GM23338 (cell line): ENCODE data around the gene CDC25C. TPM values are rescaled to one million over a fixed set of nuclear protein-coding genes. Genes with fewer than 3 reads are reported as not detected.

ENCODE experiments used
- ATAC-seq: fragments of 200-7000 bp; cut with Tn5 transposase; 3 replicates; pipeline ENCODE4 v1.9.1; 2020
- DNase-seq: peaks from one replicate; pipeline ENCODE4 v3.0.0-alpha.2; 2015; ENCODE audit warnings: low spot score
- H2AFZ ChIP-seq: fragments of 200-600 bp; sonication (generic); 2 replicates; pipeline ENCODE4 v1.8.0; 2016; ENCODE audit warnings: antibody characterized with exemption, mild to moderate bottlenecking, moderate library complexity
- H3F3A ChIP-seq: fragments of 200-600 bp; sonication (generic); replicated peaks from 2 replicates; pipeline ENCODE4 v1.8.0; 2017; ENCODE audit warnings: antibody characterized with exemption, mixed run types, low read depth
- H3K27ac ChIP-seq: fragments of 200-600 bp; sonication (generic); 2 replicates; pipeline ENCODE4 v1.6.1; 2016; ENCODE audit warnings: low read depth
- H3K27me3 ChIP-seq: fragments of 200-600 bp; sonication (generic); 2 replicates; pipeline ENCODE4 v1.8.0; 2016; ENCODE audit warnings: mild to moderate bottlenecking, mixed run types, moderate library complexity; ENCODE audit not compliant: insufficient read depth
- H3K36me3 ChIP-seq: fragments of 200-600 bp; sonication (generic); 2 replicates; pipeline ENCODE4 v1.8.0; 2016; ENCODE audit warnings: mild to moderate bottlenecking; ENCODE audit not compliant: insufficient read depth
- H3K4me1 ChIP-seq: fragments of 200-600 bp; sonication (generic); 2 replicates; pipeline ENCODE4 v1.8.0; 2016; ENCODE audit warnings: mild to moderate bottlenecking, moderate library complexity; ENCODE audit not compliant: insufficient read depth
- H3K4me2 ChIP-seq: fragments of 200-600 bp; sonication (generic); 2 replicates; pipeline ENCODE4 v1.7.1; 2017; ENCODE audit warnings: mixed run types
- H3K4me3 ChIP-seq: fragments of 200-600 bp; sonication (generic); 2 replicates; pipeline ENCODE4 v1.6.1; 2016; ENCODE audit warnings: mixed run types
- H3K79me2 ChIP-seq: fragments of 200-600 bp; sonication (generic); replicated peaks from 2 replicates; pipeline ENCODE4 v1.8.0; 2017; ENCODE audit warnings: mild to moderate bottlenecking; ENCODE audit not compliant: insufficient read depth
- H3K9me2 ChIP-seq: fragments of 200-600 bp; sonication (generic); 2 replicates; pipeline ENCODE4 v1.8.0; 2017; ENCODE audit not compliant: insufficient read depth
- H4K20me1 ChIP-seq: fragments of 200-600 bp; sonication (generic); replicated peaks from 2 replicates; pipeline ENCODE4 v1.8.0; 2017; ENCODE audit warnings: mild to moderate bottlenecking; ENCODE audit not compliant: insufficient read depth
- H3K27ac Mint-ChIP-seq: 2 replicates; pipeline ENCODE4 v1.8.0; 2020; ENCODE audit warnings: inconsistent platforms, mild to moderate bottlenecking, moderate library complexity, mixed read lengths
- H3K27me3 Mint-ChIP-seq: 3 replicates; pipeline ENCODE4 v1.8.0; 2022; ENCODE audit warnings: low read depth, mild to moderate bottlenecking, moderate library complexity, mixed read lengths, inconsistent platforms; ENCODE audit not compliant: insufficient read depth, poor library complexity
- H3K36me3 Mint-ChIP-seq: 3 replicates; pipeline ENCODE4 v1.8.0; 2021; ENCODE audit warnings: low read depth, mild to moderate bottlenecking, inconsistent platforms, moderate library complexity, mixed read lengths
- H3K4me1 Mint-ChIP-seq: 3 replicates; pipeline ENCODE4 v1.8.0; 2020; ENCODE audit warnings: mild to moderate bottlenecking, inconsistent platforms, mixed read lengths
- H3K4me3 Mint-ChIP-seq: 3 replicates; pipeline ENCODE4 v1.8.0; 2021; ENCODE audit warnings: moderate library complexity, mild to moderate bottlenecking, inconsistent platforms, mixed read lengths
- H3K9me3 Mint-ChIP-seq: 3 replicates; pipeline ENCODE4 v1.8.0; 2020; ENCODE audit warnings: moderate library complexity, mild to moderate bottlenecking, inconsistent platforms, mixed read lengths
- CREB1 ChIP-seq: fragments of 250-450 bp; sonication (Bioruptor Pico); IDR thresholded peaks from 2 replicates; pipeline ENCODE4 v1.5.0; 2020; ENCODE audit warnings: low read depth, mild to moderate bottlenecking, moderate library complexity
- EZH2phosphoT487 ChIP-seq: fragments of 200-600 bp; sonication (generic); IDR thresholded peaks from one replicate; pipeline ENCODE4 v1.8.1; 2018; ENCODE audit warnings: antibody characterized with exemption; ENCODE audit not compliant: unreplicated experiment
- NANOG ChIP-seq: IDR thresholded peaks from 2 replicates; pipeline ENCODE4 v1.6.1; 2016; ENCODE audit warnings: antibody characterized with exemption, borderline replicate concordance
- POLR2AphosphoS5 ChIP-seq: IDR thresholded peaks from 2 replicates; pipeline ENCODE4 v1.6.1; 2016; ENCODE audit warnings: antibody characterized with exemption, low read depth
- STAT1 ChIP-seq: IDR thresholded peaks from one replicate; pipeline ENCODE4 v1.6.1; 2016; ENCODE audit warnings: antibody characterized with exemption; ENCODE audit not compliant: unreplicated experiment
- ZNF114 ChIP-seq: fragments of 250-450 bp; sonication (Bioruptor Pico); IDR thresholded peaks from 2 replicates; pipeline ENCODE4 v1.5.0; 2020; ENCODE audit warnings: mild to moderate bottlenecking, moderate library complexity
- polyA plus RNA-seq: library from polyadenylated mRNA; unstranded; fragments of >200 nt; fragmentation: Nextera tagmentation; extraction: Ambion mirVana; gene quantifications from 2 replicates; pipeline ENCODE4 v1.2.1, GENCODE V29; 2016
- total RNA-seq: library from RNA; depleted of rRNA; stranded (reverse); fragments of >200 nt; shearing (Covaris generic); gene quantifications from 2 replicates; pipeline ENCODE4 v1.2.3, GENCODE V29; 2014
- TF ChIP-seq, protein P1 (sequence below): IDR thresholded peaks from one replicate; pipeline ENCODE4 v1.6.1; 2018; ENCODE audit warnings: antibody characterized with exemption; ENCODE audit not compliant: unreplicated experiment
- TF ChIP-seq, protein P2 (sequence below): fragments of 250-450 bp; sonication (Bioruptor Pico); IDR thresholded peaks from 2 replicates; pipeline ENCODE4 v1.5.0; 2020; ENCODE audit warnings: mild to moderate bottlenecking, moderate library complexity

CDC25C gene
- total and polyA plus RNA-seq, 2 experiments from 2014 or later, result 20.9 to 25.6 TPM

DNA sequence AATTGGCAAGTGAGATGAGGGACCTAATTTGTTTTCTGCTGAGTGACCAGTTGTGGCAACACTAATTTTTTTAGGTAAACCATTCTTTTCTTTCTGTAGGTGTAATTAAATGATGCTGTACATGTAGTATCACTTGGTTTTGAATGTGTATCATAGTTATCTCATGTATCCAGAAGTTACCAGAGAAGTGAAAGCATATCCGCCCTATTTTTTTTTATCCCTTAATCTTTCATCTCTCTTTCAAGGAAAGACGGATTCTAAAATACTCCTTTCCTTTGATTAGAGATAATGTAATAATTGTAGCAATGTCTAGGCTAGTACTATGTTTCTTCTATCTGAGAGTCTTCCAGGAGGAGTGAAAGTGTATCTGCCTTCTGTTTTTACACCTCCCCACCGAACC, 28.0 kb upstream of the CDC25C start:
- H3K27me3 Mint-ChIP-seq, result peaks cover 4% of the 10 kb centered on the region
- no peaks in the 10 kb centered on the region; the same call in 2 of the 3 replicates for H3K36me3 Mint-ChIP-seq
- H3K4me3 ChIP-seq, result no peak overlapping the region
- H4K20me1 ChIP-seq, result peaks cover 38% of the 10 kb centered on the region
- no peaks in the 10 kb centered on the region for H3K9me3 Mint-ChIP-seq
- no peak for DNase-seq
- no peak overlapping the region for H2AFZ ChIP-seq
- TF ChIP-seq NANOG, result no peak
- TF ChIP-seq CREB1 (CRISPR knock-in tag), result no peak
- TF ChIP-seq, protein P1, sequence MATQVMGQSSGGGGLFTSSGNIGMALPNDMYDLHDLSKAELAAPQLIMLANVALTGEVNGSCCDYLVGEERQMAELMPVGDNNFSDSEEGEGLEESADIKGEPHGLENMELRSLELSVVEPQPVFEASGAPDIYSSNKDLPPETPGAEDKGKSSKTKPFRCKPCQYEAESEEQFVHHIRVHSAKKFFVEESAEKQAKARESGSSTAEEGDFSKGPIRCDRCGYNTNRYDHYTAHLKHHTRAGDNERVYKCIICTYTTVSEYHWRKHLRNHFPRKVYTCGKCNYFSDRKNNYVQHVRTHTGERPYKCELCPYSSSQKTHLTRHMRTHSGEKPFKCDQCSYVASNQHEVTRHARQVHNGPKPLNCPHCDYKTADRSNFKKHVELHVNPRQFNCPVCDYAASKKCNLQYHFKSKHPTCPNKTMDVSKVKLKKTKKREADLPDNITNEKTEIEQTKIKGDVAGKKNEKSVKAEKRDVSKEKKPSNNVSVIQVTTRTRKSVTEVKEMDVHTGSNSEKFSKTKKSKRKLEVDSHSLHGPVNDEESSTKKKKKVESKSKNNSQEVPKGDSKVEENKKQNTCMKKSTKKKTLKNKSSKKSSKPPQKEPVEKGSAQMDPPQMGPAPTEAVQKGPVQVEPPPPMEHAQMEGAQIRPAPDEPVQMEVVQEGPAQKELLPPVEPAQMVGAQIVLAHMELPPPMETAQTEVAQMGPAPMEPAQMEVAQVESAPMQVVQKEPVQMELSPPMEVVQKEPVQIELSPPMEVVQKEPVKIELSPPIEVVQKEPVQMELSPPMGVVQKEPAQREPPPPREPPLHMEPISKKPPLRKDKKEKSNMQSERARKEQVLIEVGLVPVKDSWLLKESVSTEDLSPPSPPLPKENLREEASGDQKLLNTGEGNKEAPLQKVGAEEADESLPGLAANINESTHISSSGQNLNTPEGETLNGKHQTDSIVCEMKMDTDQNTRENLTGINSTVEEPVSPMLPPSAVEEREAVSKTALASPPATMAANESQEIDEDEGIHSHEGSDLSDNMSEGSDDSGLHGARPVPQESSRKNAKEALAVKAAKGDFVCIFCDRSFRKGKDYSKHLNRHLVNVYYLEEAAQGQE, result no peak
- TF ChIP-seq, protein P2, sequence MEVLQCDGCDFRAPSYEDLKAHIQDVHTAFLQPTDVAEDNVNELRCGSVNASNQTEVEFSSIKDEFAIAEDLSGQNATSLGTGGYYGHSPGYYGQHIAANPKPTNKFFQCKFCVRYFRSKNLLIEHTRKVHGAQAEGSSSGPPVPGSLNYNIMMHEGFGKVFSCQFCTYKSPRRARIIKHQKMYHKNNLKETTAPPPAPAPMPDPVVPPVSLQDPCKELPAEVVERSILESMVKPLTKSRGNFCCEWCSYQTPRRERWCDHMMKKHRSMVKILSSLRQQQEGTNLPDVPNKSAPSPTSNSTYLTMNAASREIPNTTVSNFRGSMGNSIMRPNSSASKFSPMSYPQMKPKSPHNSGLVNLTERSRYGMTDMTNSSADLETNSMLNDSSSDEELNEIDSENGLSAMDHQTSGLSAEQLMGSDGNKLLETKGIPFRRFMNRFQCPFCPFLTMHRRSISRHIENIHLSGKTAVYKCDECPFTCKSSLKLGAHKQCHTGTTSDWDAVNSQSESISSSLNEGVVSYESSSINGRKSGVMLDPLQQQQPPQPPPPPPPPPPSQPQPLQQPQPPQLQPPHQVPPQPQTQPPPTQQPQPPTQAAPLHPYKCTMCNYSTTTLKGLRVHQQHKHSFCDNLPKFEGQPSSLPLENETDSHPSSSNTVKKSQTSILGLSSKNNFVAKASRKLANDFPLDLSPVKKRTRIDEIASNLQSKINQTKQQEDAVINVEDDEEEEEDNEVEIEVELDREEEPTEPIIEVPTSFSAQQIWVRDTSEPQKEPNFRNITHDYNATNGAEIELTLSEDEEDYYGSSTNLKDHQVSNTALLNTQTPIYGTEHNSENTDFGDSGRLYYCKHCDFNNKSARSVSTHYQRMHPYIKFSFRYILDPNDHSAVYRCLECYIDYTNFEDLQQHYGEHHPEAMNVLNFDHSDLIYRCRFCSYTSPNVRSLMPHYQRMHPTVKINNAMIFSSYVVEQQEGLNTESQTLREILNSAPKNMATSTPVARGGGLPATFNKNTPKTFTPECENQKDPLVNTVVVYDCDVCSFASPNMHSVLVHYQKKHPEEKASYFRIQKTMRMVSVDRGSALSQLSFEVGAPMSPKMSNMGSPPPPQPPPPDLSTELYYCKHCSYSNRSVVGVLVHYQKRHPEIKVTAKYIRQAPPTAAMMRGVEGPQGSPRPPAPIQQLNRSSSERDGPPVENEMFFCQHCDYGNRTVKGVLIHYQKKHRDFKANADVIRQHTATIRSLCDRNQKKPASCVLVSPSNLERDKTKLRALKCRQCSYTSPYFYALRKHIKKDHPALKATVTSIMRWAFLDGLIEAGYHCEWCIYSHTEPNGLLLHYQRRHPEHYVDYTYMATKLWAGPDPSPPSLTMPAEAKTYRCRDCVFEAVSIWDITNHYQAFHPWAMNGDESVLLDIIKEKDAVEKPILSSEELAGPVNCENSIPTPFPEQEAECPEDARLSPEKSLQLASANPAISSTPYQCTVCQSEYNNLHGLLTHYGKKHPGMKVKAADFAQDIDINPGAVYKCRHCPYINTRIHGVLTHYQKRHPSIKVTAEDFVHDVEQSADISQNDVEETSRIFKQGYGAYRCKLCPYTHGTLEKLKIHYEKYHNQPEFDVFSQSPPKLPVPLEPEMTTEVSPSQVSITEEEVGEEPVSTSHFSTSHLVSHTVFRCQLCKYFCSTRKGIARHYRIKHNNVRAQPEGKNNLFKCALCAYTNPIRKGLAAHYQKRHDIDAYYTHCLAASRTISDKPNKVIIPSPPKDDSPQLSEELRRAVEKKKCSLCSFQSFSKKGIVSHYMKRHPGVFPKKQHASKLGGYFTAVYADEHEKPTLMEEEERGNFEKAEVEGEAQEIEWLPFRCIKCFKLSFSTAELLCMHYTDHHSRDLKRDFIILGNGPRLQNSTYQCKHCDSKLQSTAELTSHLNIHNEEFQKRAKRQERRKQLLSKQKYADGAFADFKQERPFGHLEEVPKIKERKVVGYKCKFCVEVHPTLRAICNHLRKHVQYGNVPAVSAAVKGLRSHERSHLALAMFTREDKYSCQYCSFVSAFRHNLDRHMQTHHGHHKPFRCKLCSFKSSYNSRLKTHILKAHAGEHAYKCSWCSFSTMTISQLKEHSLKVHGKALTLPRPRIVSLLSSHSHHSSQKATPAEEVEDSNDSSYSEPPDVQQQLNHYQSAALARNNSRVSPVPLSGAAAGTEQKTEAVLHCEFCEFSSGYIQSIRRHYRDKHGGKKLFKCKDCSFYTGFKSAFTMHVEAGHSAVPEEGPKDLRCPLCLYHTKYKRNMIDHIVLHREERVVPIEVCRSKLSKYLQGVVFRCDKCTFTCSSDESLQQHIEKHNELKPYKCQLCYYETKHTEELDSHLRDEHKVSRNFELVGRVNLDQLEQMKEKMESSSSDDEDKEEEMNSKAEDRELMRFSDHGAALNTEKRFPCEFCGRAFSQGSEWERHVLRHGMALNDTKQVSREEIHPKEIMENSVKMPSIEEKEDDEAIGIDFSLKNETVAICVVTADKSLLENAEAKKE (CRISPR knock-in tag), result no peak
- TF ChIP-seq EZH2phosphoT487, result no peak
- TF ChIP-seq STAT1, result no peak
- no peak for TF ChIP-seq POLR2AphosphoS5
- TF ChIP-seq ZNF114 (CRISPR knock-in tag), result no peak
- peaks cover 98% of the 10 kb centered on the region for H3K79me2 ChIP-seq
- H3K4me1 ChIP-seq, result peaks cover 11% of the 10 kb centered on the region
- H3K4me2 ChIP-seq, result no peak overlapping the region
- H3K27ac ChIP-seq, result no peak overlapping the region
- H3K27me3 ChIP-seq, result no peaks in the 10 kb centered on the region
- H3F3A ChIP-seq, result peaks cover 11% of the 10 kb centered on the region; the same call in 1 of the 2 replicates
- no peaks in the 10 kb centered on the region for H3K36me3 ChIP-seq
- peaks cover 15% of the 10 kb centered on the region for H3K4me1 Mint-ChIP-seq
- H3K27ac Mint-ChIP-seq, result no peak overlapping the region
- no peaks in the 10 kb centered on the region for H3K9me2 ChIP-seq
- H3K4me3 Mint-ChIP-seq, result no peak overlapping the region
- ATAC-seq, result no peak
